ENCODE measurements around the gene HIVEP3. TPM values are rescaled to one million over a fixed set of nuclear protein-coding genes. Genes with fewer than 3 reads are reported as not detected.

The HIVEP3 gene
- total RNA-seq, 1 donor from 2014 or later = 0.37 TPM

DNA sequence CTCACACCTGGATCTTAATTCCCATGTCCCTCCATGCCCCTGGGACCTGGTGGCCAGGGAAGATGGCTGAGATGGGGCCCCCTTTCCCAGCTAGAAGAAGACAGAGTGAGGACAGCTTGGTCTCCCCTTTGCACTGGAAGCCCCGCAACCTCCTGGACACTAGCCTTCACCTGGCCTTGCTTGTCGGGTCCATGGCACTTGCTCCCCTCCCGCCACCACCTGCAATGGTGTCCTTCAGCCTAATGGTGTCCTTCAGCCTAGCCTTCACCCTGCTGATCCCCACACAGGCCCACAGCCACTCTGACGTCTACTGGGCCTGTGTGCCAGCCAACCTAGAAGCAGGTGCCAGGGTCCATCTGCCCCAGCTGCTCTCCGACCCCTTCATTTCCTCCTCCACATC, 388.3 kb downstream of the HIVEP3 start:
- Histone ChIP-seq H3K4me3 (no peak overlapping the region), H3K27me3 (no peaks in the 10 kb centered on the region), H3K4me2 (no peak overlapping the region), H3K4me1 (no peaks in the 10 kb centered on the region), H4K20me1 (ENCODE audit: low read depth) (no peaks in the 10 kb centered on the region), H2AFZ (replicated peaks) (no peak overlapping the region), H3K36me3 (no peaks in the 10 kb centered on the region), H3K9ac (no peak overlapping the region), H3K79me2 (ENCODE audit: low read depth) (no peaks in the 10 kb centered on the region), H3F3A (ENCODE audit: low read depth) (no peaks in the 10 kb centered on the region), H3K9me3 (ENCODE audit: low read depth) (no peaks in the 10 kb centered on the region), H3K27ac (no peak overlapping the region)
- no peak for DNase-seq (ENCODE audit: low spot score)
- no peak for TF ChIP-seq EZH2phosphoT487 (IDR thresholded peaks at IDR 0.05)
- no peak for TF ChIP-seq EZH2 (IDR thresholded peaks at IDR 0.05)
- TF ChIP-seq, protein P1, sequence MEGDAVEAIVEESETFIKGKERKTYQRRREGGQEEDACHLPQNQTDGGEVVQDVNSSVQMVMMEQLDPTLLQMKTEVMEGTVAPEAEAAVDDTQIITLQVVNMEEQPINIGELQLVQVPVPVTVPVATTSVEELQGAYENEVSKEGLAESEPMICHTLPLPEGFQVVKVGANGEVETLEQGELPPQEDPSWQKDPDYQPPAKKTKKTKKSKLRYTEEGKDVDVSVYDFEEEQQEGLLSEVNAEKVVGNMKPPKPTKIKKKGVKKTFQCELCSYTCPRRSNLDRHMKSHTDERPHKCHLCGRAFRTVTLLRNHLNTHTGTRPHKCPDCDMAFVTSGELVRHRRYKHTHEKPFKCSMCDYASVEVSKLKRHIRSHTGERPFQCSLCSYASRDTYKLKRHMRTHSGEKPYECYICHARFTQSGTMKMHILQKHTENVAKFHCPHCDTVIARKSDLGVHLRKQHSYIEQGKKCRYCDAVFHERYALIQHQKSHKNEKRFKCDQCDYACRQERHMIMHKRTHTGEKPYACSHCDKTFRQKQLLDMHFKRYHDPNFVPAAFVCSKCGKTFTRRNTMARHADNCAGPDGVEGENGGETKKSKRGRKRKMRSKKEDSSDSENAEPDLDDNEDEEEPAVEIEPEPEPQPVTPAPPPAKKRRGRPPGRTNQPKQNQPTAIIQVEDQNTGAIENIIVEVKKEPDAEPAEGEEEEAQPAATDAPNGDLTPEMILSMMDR (IDR thresholded peaks at IDR 0.05) = no peak
- Mint-ChIP-seq H3K4me3 (no peak overlapping the region), H3K27me3 (ENCODE audit: insufficient read depth, low read depth) (peaks cover 7% of the 10 kb centered on the region), H3K36me3 (peaks cover 1% of the 10 kb centered on the region), H3K9me3 (no peaks in the 10 kb centered on the region), H3K4me1 (peaks cover 5% of the 10 kb centered on the region), H3K27ac (no peak overlapping the region)

DNA sequence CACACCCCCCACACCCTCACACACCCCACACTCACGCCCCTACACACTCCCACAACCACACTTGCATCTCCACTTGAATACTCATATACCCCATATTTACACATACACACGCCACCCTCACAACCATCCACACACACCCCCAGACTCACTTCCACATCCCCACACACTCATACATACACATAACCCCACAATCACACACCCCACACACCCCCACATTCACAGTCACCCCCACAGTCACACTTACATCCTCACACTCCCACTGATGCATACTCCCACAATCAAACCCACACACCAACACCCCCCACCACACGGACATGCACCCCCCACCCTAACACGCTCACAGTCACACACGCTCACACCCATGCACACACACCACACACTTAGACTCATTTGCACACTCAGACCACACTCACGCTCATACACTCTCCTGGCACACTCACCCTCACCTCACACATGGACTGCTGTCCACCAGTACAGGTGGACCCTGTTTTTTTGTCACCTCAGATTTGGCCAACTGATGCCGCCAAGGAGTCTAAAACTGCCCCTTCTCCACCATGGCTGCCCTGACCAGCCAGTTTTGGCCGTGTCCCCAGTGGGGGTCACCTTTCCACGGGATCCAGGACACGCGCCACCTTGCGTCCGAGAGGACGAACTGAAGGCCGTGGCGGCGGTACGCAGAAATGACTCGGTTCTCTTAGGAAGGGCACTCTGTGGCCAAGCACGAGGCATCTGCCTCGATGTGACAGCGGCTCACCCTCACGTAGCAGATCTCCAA, 388.9 kb downstream of the HIVEP3 start:
- Mint-ChIP-seq H3K27ac (no peak overlapping the region), H3K36me3 (no peaks in the 10 kb centered on the region), H3K9me3 (no peaks in the 10 kb centered on the region), H3K4me3 (no peak overlapping the region), H3K27me3 (ENCODE audit: insufficient read depth, low read depth) (peaks cover 7% of the 10 kb centered on the region), H3K4me1 (peaks cover 2% of the 10 kb centered on the region)
- H3F3A ChIP-seq (ENCODE audit: low read depth) = no peaks in the 10 kb centered on the region
- H3K4me2 ChIP-seq = no peak overlapping the region
- no peaks in the 10 kb centered on the region for H3K27me3 ChIP-seq
- H4K20me1 ChIP-seq (ENCODE audit: low read depth) = no peaks in the 10 kb centered on the region
- H3K79me2 ChIP-seq (ENCODE audit: low read depth) = no peaks in the 10 kb centered on the region
- H2AFZ ChIP-seq (replicated peaks) = no peak overlapping the region
- no peak overlapping the region for H3K27ac ChIP-seq
- DNase-seq (ENCODE audit: low spot score) = no peak
- H3K4me1 ChIP-seq = no peaks in the 10 kb centered on the region
- no peaks in the 10 kb centered on the region for H3K36me3 ChIP-seq
- TF ChIP-seq EZH2 (IDR thresholded peaks at IDR 0.05) (no peak), EZH2phosphoT487 (IDR thresholded peaks at IDR 0.05) (no peak)
- TF ChIP-seq, protein P1 (IDR thresholded peaks at IDR 0.05) = no peak
- H3K4me3 ChIP-seq = no peak overlapping the region
- H3K9ac ChIP-seq = no peak overlapping the region
- no peaks in the 10 kb centered on the region for H3K9me3 ChIP-seq (ENCODE audit: low read depth)

DNA sequence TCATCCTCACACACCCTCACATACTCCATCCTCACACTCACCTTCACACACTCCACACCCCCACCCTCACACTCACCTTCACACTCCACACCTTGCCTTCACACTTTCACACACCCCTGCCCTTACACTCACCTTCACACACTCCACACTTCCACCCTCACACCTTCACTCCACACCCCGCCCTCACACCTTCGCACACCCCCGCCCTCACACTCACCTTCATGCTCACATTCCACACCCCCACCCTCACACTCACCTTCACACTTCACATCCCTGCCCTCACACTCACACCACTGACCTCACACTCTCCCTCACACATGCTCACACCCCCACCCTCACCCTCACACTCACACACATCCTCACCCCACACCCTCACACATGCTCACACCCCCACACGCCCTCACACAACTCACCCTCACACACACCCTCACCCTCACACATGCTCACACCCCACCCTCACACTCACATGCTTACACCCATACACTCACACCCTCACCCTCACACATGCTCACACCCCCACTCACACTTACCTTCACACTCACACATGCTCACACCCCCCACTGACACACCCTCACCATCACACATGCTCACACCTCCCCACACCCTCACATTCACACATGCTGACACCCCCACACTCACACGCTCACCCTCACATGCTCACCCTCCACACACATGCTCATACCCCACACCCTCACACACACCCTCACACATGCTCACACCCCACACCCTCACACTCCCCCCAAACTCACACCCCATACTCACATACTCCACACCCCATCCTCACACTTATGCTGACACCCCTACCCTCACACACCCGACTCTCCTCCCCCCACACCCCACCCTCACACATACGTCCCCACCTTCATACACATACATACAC, 389.8 kb downstream of the HIVEP3 start:
- H3K36me3 ChIP-seq = no peaks in the 10 kb centered on the region
- no peak for TF ChIP-seq EZH2 (IDR thresholded peaks at IDR 0.05)
- TF ChIP-seq, protein P1 (IDR thresholded peaks at IDR 0.05) = no peak
- no peak for TF ChIP-seq EZH2phosphoT487 (IDR thresholded peaks at IDR 0.05)
- H2AFZ ChIP-seq (replicated peaks) = no peak overlapping the region

More for the DNA sequence above, 389.8 kb downstream of the HIVEP3 start:
- Histone ChIP-seq H3K9ac (no peak overlapping the region), H3K4me2 (no peak overlapping the region), H3F3A (ENCODE audit: low read depth) (no peaks in the 10 kb centered on the region), H3K27me3 (no peaks in the 10 kb centered on the region), H3K4me1 (no peaks in the 10 kb centered on the region), H3K79me2 (ENCODE audit: low read depth) (no peaks in the 10 kb centered on the region), H3K9me3 (ENCODE audit: low read depth) (no peaks in the 10 kb centered on the region), H3K27ac (no peak overlapping the region), H3K4me3 (no peak overlapping the region), H4K20me1 (ENCODE audit: low read depth) (no peaks in the 10 kb centered on the region)
- Mint-ChIP-seq H3K4me3 (no peak overlapping the region), H3K4me1 (no peaks in the 10 kb centered on the region), H3K27me3 (ENCODE audit: insufficient read depth, low read depth) (peaks cover 7% of the 10 kb centered on the region), H3K36me3 (no peaks in the 10 kb centered on the region), H3K27ac (no peak overlapping the region), H3K9me3 (no peaks in the 10 kb centered on the region)
- no peak for DNase-seq (ENCODE audit: low spot score)
